IMR-90 (cell line): ENCODE data around the gene CTNND2. TPM values are rescaled to one million over a fixed set of nuclear protein-coding genes. Genes with fewer than 3 reads are reported as not detected.

ENCODE experiments used
- ATAC-seq: fragments of 200-7000 bp; cut with Tn5 transposase; 2 replicates; pipeline ENCODE4 v1.9.1; 2020; ENCODE audit warnings: low read depth, mild to moderate bottlenecking, moderate library complexity
- BruUV-seq: library from RNA; stranded (reverse); fragments of 400-500 nt; replicated peaks from 2 replicates; lab custom pipeline; 2021; lab: Mats Ljungman, UMichigan
- CTCF ChIA-PET: fragments of 300-600 bp; formaldehyde crosslinking; extraction: SDS; loops from one replicate; lab custom pipeline; 2021; ENCODE audit warnings: antibody characterized with exemption; lab: Yijun Ruan, JAX
- POLR2A ChIA-PET: fragments of 300-600 bp; sonication (Branson Sonifier 250); formaldehyde crosslinking; loops from one replicate; lab custom pipeline; 2022; ENCODE audit warnings: antibody characterized with exemption; ENCODE audit not compliant: unreplicated experiment; lab: Charles Lee
- DNase-seq: peaks from one replicate; pipeline ENCODE4 v3.0.0; 2013
- H2AFZ ChIP-seq: replicated peaks from 2 replicates; pipeline ENCODE3; 2013; ENCODE audit warnings: low read length, mild to moderate bottlenecking; ENCODE audit not compliant: poor library complexity
- H2AK5ac ChIP-seq: 2 replicates; pipeline ENCODE4 v1.6.1; 2013; ENCODE audit warnings: low read depth, low read length, inconsistent platforms
- H2AK9ac ChIP-seq: replicated peaks from 2 replicates; pipeline ENCODE3; 2013; ENCODE audit warnings: mild to moderate bottlenecking, low read depth, low read length, moderate library complexity; ENCODE audit not compliant: poor library complexity
- H2BK120ac ChIP-seq: 2 replicates; pipeline ENCODE4 v1.6.1; 2013; ENCODE audit warnings: low read depth, low read length, inconsistent platforms
- H2BK15ac ChIP-seq: 3 replicates; pipeline ENCODE4 v1.6.1; 2013; ENCODE audit warnings: low read depth, low read length, inconsistent platforms
- H2BK20ac ChIP-seq: 2 replicates; pipeline ENCODE4 v1.6.1; 2013; ENCODE audit warnings: low read depth, mild to moderate bottlenecking, inconsistent platforms, low read length, moderate library complexity
- H2BK5ac ChIP-seq: 2 replicates; pipeline ENCODE4 v1.6.1; 2013; ENCODE audit warnings: mild to moderate bottlenecking, low read depth, low read length, inconsistent platforms; ENCODE audit not compliant: poor library complexity, severe bottlenecking
- H3K14ac ChIP-seq: replicated peaks from 2 replicates; pipeline ENCODE4 v1.6.1; 2013; ENCODE audit warnings: low read depth, low read length, inconsistent platforms
- H3K18ac ChIP-seq: 2 replicates; pipeline ENCODE4 v1.6.1; 2013; ENCODE audit warnings: low read depth, low read length, control low read depth
- H3K23ac ChIP-seq: 2 replicates; pipeline ENCODE4 v1.6.1; 2013; ENCODE audit warnings: low read depth, low read length, inconsistent platforms
- H3K27ac ChIP-seq: 2 replicates; pipeline ENCODE4 v1.5.1; 2013; ENCODE audit warnings: mild to moderate bottlenecking, control low read depth, low read length; ENCODE audit not compliant: insufficient read depth
- H3K27me3 ChIP-seq: 2 replicates; pipeline ENCODE4 v1.6.1; 2013; ENCODE audit warnings: low read length; ENCODE audit not compliant: control insufficient read depth, insufficient read depth
- H3K36me3 ChIP-seq: 2 replicates; pipeline ENCODE4 v1.6.1; 2013; ENCODE audit warnings: low read length, mixed read lengths; ENCODE audit not compliant: control insufficient read depth, insufficient read depth
- H3K4ac ChIP-seq: 2 replicates; pipeline ENCODE4 v1.6.1; 2013; ENCODE audit warnings: low read depth, low read length, inconsistent platforms
- H3K4me1 ChIP-seq: 2 replicates; pipeline ENCODE4 v1.6.1; 2013; ENCODE audit warnings: low read length, mixed read lengths; ENCODE audit not compliant: control insufficient read depth, insufficient read depth
- H3K4me2 ChIP-seq: 2 replicates; pipeline ENCODE4 v1.6.1; 2013; ENCODE audit warnings: low read depth, mild to moderate bottlenecking, control low read depth, low read length, moderate library complexity
- H3K4me3 ChIP-seq: 2 replicates; pipeline ENCODE4 v1.5.1; 2013; ENCODE audit warnings: low read depth, mild to moderate bottlenecking, control low read depth, low read length, moderate library complexity; ENCODE audit not compliant: insufficient read depth
- H3K56ac ChIP-seq: 2 replicates; pipeline ENCODE4 v1.6.1; 2013; ENCODE audit warnings: low read length, inconsistent platforms; ENCODE audit not compliant: insufficient read depth; ENCODE audit errors: extremely low read depth
- H3K79me1 ChIP-seq, 2 experiments: 2 replicates each; pipeline ENCODE4 v1.6.1; 2013; ENCODE audit warnings: low read length in 2 of 2, inconsistent platforms in 1 of 2, low read depth in 1 of 2
- H3K9ac ChIP-seq: 2 replicates; pipeline ENCODE4 v1.6.1; 2013; ENCODE audit warnings: low read depth, low read length, control low read depth
- H3K9me1 ChIP-seq: 2 replicates; pipeline ENCODE4 v1.6.1; 2013; ENCODE audit warnings: low read length, inconsistent platforms; ENCODE audit not compliant: insufficient read depth
- H3K9me3 ChIP-seq: 2 replicates; pipeline ENCODE4 v1.6.1; 2013; ENCODE audit warnings: low read length; ENCODE audit not compliant: control insufficient read depth, insufficient read depth
- H4K20me1 ChIP-seq: 2 replicates; pipeline ENCODE4 v1.6.1; 2013; ENCODE audit warnings: low read length, inconsistent platforms; ENCODE audit not compliant: insufficient read depth
- H4K5ac ChIP-seq: 2 replicates; pipeline ENCODE4 v1.6.1; 2013; ENCODE audit warnings: mild to moderate bottlenecking, low read depth, low read length, control low read depth
- H4K8ac ChIP-seq, 2 experiments: 2 replicates each; pipeline ENCODE4 v1.6.1; 2013; ENCODE audit warnings: low read depth in 2 of 2, low read length in 2 of 2, control low read depth in 1 of 2, inconsistent platforms in 1 of 2
- H4K91ac ChIP-seq: 2 replicates; pipeline ENCODE4 v1.6.1; 2013; ENCODE audit warnings: low read depth, low read length, inconsistent platforms; ENCODE audit not compliant: insufficient read depth
- CHD1 ChIP-seq: IDR thresholded peaks from 2 replicates; pipeline ENCODE4 v1.6.1; 2012; ENCODE audit warnings: low read depth, low read length, improper control_type of control experiment
- MXI1 ChIP-seq: IDR thresholded peaks from 2 replicates; pipeline ENCODE4 v1.6.1; 2012; ENCODE audit warnings: low read depth, mild to moderate bottlenecking, low read length, moderate library complexity, borderline replicate concordance
- NFE2L2 ChIP-seq: fragments of 150-350 bp; IDR thresholded peaks from 2 replicates; pipeline ENCODE4 v1.6.1; 2016; ENCODE audit warnings: low read depth, mild to moderate bottlenecking, low read length
- POLR2A ChIP-seq: IDR thresholded peaks from 2 replicates; pipeline ENCODE4 v1.6.1; 2012; ENCODE audit warnings: mild to moderate bottlenecking, low read depth, low read length
- WGBS, 2 experiments: methylation state at CpG; one replicate each; pipeline versions ENCODE4 v1.1.5 to v1.1.7; 2013; ENCODE audit warnings: missing lambda C conversion rate in 2 of 2; ENCODE audit not compliant: insufficient read length in 1 of 2; ENCODE audit errors: extremely low coverage in 2 of 2; 5-methylcytosine and 5-hydroxymethylcytosine counted together
- dilution Hi-C: fragments of 300-500 bp; cut with HindIII; formaldehyde crosslinking; loops from one replicate; pipeline ENCODE4 v1.14.3; 2018; ENCODE audit warnings: low sequenced_read_pairs; ENCODE audit not compliant: unreplicated experiment
- in situ Hi-C: fragments of 300-500 bp; cut with MboI; formaldehyde crosslinking; loops from 3 replicates; pipeline ENCODE4 v1.14.3; 2019; ENCODE audit warnings: low sequenced_read_pairs, inconsistent platforms, mixed read lengths
- intact Hi-C: fragments of 100-400 bp; cut with micrococcal nuclease; formaldehyde crosslinking; loops from 2 replicates; pipeline ENCODE4 v1.10.0; 2022
- polyA plus RNA-seq, 3 experiments: library from polyadenylated mRNA; depleted of rRNA; stranded (reverse); fragments of >200 nt; gene quantifications; 2 replicates each; pipeline ENCODE4 v1.2.3, GENCODE V29; 2012; ENCODE audit warnings: low replicate concordance in 1 of 3
- total RNA-seq: library from RNA; depleted of rRNA; stranded (reverse); fragments of >200 nt; gene quantifications from 2 replicates; pipeline ENCODE4 v1.2.3, GENCODE V29; 2012
- TF ChIP-seq, protein P1 (sequence below): conservative IDR thresholded peaks from 2 replicates; pipeline ENCODE4 v1.5.1; 2012; ENCODE audit warnings: mild to moderate bottlenecking, low read depth, low read length, improper control_type of control experiment

CTNND2 gene
- total and polyA plus RNA-seq, 2 of the 4 experiments (the other 2 are of a cell fraction) = not detected

DNA sequence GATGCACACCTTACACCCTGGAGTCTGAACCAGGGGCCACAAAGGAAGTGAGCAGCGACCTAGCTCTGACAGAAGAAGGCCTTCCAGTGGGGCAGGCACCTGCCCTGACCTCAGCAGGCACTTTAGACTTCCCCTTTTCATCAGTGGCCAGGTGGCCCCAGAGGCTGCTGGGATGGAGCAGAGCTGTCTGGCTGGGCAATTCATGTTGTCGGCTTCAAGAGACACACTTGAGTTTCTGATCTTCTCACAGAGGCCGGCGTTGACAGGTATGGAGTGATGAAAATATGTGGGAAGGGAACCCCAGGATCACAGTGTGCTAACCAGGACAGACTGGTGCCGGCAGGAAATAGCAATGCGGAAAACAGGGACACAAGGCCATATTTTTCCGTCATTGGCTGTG, 375.5 kb downstream of the CTNND2 start:
- no peak overlapping the region for H2AK5ac ChIP-seq
- no peaks in the 10 kb centered on the region for H3K9me1 ChIP-seq
- WGBS, 2 experiments = 65% methylated on average over 4 of the region's 7 CpGs; no CpG with 5 or more reads in 1 of the 2 experiments
- no peaks in the 10 kb centered on the region for H3K27me3 ChIP-seq
- H2BK20ac ChIP-seq = no peak overlapping the region
- DNase-seq (no peak), ATAC-seq (no peak)
- no peaks in the 10 kb centered on the region for H4K20me1 ChIP-seq
- H3K9ac ChIP-seq = no peak overlapping the region
- H3K56ac ChIP-seq = no peak overlapping the region
- no peak overlapping the region for H3K23ac ChIP-seq
- no peak overlapping the region for H2BK5ac ChIP-seq
- POLR2A ChIA-PET = no interaction called here
- no peaks in the 10 kb centered on the region for H3K4me1 ChIP-seq
- CTCF ChIA-PET = no interaction called here
- BruUV-seq = no TSS peak
- dilution Hi-C loops = no loop called here
- no peak overlapping the region for H3K18ac ChIP-seq
- no peak overlapping the region for H3K27ac ChIP-seq
- no peak overlapping the region for H4K8ac ChIP-seq
- H3K79me1 ChIP-seq = no peaks in the 10 kb centered on the region
- H2AFZ ChIP-seq = no peak overlapping the region
- H4K5ac ChIP-seq = no peak overlapping the region
- intact Hi-C loops = no loop called here
- H3K14ac ChIP-seq = no peak overlapping the region
- no peak overlapping the region for H2BK15ac ChIP-seq
- H2BK120ac ChIP-seq = no peak overlapping the region
- H3K4me2 ChIP-seq = no peak overlapping the region
- H4K91ac ChIP-seq = no peak overlapping the region
- in situ Hi-C loops = no loop called here
- no peaks in the 10 kb centered on the region for H3K36me3 ChIP-seq
- peak overlapping the region; percentile 37 for H2AK9ac ChIP-seq
- no peak for TF ChIP-seq NFE2L2
- TF ChIP-seq MXI1 = no peak
- TF ChIP-seq, protein P1, sequence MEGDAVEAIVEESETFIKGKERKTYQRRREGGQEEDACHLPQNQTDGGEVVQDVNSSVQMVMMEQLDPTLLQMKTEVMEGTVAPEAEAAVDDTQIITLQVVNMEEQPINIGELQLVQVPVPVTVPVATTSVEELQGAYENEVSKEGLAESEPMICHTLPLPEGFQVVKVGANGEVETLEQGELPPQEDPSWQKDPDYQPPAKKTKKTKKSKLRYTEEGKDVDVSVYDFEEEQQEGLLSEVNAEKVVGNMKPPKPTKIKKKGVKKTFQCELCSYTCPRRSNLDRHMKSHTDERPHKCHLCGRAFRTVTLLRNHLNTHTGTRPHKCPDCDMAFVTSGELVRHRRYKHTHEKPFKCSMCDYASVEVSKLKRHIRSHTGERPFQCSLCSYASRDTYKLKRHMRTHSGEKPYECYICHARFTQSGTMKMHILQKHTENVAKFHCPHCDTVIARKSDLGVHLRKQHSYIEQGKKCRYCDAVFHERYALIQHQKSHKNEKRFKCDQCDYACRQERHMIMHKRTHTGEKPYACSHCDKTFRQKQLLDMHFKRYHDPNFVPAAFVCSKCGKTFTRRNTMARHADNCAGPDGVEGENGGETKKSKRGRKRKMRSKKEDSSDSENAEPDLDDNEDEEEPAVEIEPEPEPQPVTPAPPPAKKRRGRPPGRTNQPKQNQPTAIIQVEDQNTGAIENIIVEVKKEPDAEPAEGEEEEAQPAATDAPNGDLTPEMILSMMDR = no peak
- TF ChIP-seq POLR2A = no peak
- TF ChIP-seq CHD1 = no peak
- H3K4me3 ChIP-seq = no peak overlapping the region
- no peak overlapping the region for H3K4ac ChIP-seq
- peaks cover 17% of the 10 kb centered on the region for H3K9me3 ChIP-seq
